GM19239 (cell line): ENCODE data around the gene RAB40B.
"Not testable (repeated sequence)": the region's sequence is repeated elsewhere in the genome, so short reads cannot be mapped to it uniquely, and the experiment has no call there.

Experiments
- DNase-seq: peaks from one replicate; pipeline ENCODE4 v3.0.0; 2011; ENCODE audit warnings: low spot score; ENCODE audit not compliant: insufficient read length
- FAIRE-seq: peaks from 2 replicates; lab custom pipeline; 2011; peaks lifted over from hg19 to GRCh38; lab: Jason Lieb, UNC

RAB40B gene

GRCh38 chr17:82656266-82656665 is 42.2 kb downstream of the RAB40B start:
- DNase-seq = no peak
- FAIRE-seq = no peak

GRCh38 chr17:82655523-82655922 is 43.0 kb downstream of the RAB40B start:
- DNase-seq (no peak), FAIRE-seq (no peak)

- FAIRE-seq (no peak), DNase-seq (no peak)
These were observed 43.4 kb downstream of the RAB40B start for GRCh38 chr17:82655038-82655479.

- FAIRE-seq, DNase-seq: not testable (repeated sequence)
These were observed 43.9 kb downstream of the RAB40B start for GRCh38 chr17:82654611-82655010.

- FAIRE-seq (no peak), DNase-seq (no peak)
These were observed 44.6 kb downstream of the RAB40B start for GRCh38 chr17:82653651-82654528.

GRCh38 chr17:82650723-82651122 is 47.8 kb downstream of the RAB40B start:
- FAIRE-seq (no peak), DNase-seq (no peak)

- DNase-seq (no peak), FAIRE-seq (no peak)
These were observed 48.8 kb downstream of the RAB40B start for GRCh38 chr17:82649501-82650261.

- FAIRE-seq = no peak
- DNase-seq = peak; percentile 54
These were observed 49.7 kb downstream of the RAB40B start for GRCh38 chr17:82648742-82649331.

GRCh38 chr17:82648165-82648668 is 50.3 kb downstream of the RAB40B start, which contains the start of gene WDR45B:
Gene WDR45B (minus strand): TSS chr17:82648444. CDS start chr17:82648340, 104 bp downstream.
- DNase-seq (peak; percentile 98), FAIRE-seq (peak; percentile 82)

GRCh38 chr17:82647593-82648164 is 50.8 kb downstream of the RAB40B start:
- DNase-seq (peak; percentile 37), FAIRE-seq (no peak)

- FAIRE-seq (peak; percentile 48), DNase-seq (no peak)
These were observed 53.0 kb downstream of the RAB40B start for GRCh38 chr17:82645516-82645915.

GRCh38 chr17:82644148-82644547 is 54.4 kb downstream of the RAB40B start:
- FAIRE-seq (no peak), DNase-seq (no peak)

GRCh38 chr17:82642022-82642421 is 56.5 kb downstream of the RAB40B start:
- DNase-seq = no peak
- FAIRE-seq = no peak

GRCh38 chr17:82640036-82640435 is 58.5 kb downstream of the RAB40B start:
- FAIRE-seq = no peak
- no peak for DNase-seq

- DNase-seq (no peak), FAIRE-seq (no peak)
These were observed 58.9 kb downstream of the RAB40B start for GRCh38 chr17:82639628-82640027.

- FAIRE-seq (no peak), DNase-seq (no peak)
These were observed 60.2 kb downstream of the RAB40B start for GRCh38 chr17:82638183-82638773.

- no peak for FAIRE-seq
- DNase-seq = no peak
These were observed 61.6 kb downstream of the RAB40B start for GRCh38 chr17:82636626-82637598.

- DNase-seq (no peak), FAIRE-seq (no peak)
These were observed 65.2 kb downstream of the RAB40B start for GRCh38 chr17:82633343-82633742.

GRCh38 chr17:82632451-82632850 is 66.0 kb downstream of the RAB40B start:
- FAIRE-seq = no peak
- no peak for DNase-seq
